ENCODE data around the gene ITPR2.
A peak's percentile ranks its signal among the peaks of the same experiment; 100 is the strongest.
"Not testable (repeated sequence)": the region's sequence is repeated elsewhere in the genome, so short reads cannot be mapped to it uniquely, and the experiment has no call there.

Gene ITPR2

DNA sequence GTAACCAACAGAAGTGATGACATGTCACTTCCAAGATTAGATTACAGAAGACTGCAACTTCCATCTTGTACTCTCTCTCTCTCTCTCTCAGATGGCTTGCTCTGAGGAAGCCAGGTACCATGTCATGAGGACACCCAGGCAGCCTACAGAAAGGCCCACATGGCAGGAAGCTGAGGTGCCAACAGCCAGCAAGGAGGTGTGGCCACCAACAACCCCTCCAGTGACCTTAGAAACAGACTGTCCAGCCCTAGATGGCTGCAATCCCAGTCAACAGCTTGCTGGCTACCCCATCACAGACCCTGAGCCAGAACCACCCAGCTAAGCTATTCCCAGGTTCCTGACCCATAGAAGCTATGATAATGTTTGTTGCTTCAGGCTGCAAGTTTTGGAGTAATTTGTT lies 178.4 kb downstream of the ITPR2 start:
- DNase-seq, result no peak

DNA sequence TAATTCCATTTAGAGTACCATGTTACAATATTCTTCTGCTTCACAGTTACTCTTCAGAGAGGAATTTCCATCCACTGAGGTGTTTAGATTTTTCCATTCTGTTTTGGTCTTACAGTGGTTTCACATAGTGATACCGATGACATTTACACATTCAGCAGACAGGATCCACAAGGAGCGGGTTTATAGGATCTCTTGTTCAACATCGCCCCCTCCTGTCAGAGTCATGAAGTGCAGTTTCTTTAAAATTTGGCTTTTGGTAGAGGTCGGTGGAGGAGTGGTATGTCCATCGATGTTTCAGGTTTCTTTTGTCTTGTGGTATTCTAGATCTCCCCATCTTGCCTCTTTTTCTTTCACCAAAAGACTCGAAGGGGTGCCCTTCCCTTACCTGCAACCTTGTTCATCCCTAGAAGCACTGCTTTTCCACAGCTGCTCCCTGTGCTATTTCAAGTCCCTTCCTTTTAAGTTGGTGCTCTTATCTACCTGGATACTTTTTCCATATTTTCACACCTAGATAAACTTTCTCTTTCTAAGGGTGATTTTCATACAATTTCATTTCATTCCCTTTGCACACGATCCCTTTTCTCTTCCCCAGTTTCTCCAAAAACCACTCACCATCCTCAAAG lies 181.3 kb downstream of the ITPR2 start:
- peak; percentile 9 for DNase-seq

DNA sequence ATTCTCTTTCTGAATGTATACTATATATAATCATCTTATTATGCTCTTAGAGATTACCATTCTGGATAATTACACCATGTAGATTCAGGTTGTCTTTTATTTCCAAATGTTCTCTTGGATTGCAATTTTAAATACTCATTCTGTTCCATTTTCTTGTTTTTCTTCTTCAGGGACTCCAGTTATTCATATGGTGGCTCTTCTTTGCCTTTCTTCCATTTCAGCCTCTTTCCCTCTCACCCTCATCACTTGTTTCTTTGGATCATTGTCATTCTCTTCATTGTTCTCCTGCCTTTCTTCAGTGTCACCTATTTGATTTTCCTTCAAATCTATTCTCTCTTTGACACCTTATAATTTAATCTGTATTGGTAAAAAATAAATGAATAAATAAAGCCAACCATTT lies 182.0 kb downstream of the ITPR2 start:
- no peak for DNase-seq

DNA sequence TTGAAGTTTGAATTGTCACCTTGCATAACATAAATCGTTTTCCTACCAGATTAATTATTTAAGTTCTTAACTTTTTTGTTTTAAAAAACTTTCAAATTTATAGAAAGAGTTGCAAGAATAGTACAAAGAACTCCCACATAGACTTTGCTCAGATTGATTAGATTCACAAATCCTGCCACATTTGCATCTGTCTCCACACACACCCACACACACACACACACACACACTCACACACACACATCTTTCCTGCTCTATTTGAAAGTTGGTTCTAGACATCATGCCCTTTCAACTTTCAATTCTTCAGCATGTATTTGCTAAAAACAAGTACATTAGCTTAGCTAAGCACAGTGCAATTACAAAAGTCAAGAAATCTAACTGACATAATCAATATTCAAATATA lies 184.0 kb downstream of the ITPR2 start:
- no peak for DNase-seq

DNA sequence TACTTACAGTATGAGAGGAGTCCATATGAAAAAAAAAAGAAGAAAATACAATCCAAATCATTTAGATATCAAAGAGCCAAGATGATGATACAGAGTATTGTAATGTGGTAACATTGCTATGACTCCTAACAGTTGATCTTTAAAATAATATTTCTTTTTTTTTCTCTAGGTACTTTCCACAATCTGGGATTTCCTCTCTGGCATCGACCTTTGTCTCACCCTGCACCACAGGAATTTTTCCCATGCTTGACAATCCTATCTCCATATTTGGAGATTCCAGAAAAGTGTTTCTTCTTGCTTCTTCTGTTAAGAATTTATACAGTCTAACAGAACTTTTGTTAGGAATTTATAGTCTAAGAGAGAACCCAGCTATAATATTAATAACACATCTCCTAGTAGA lies 184.4 kb downstream of the ITPR2 start:
- DNase-seq, result no peak

DNA sequence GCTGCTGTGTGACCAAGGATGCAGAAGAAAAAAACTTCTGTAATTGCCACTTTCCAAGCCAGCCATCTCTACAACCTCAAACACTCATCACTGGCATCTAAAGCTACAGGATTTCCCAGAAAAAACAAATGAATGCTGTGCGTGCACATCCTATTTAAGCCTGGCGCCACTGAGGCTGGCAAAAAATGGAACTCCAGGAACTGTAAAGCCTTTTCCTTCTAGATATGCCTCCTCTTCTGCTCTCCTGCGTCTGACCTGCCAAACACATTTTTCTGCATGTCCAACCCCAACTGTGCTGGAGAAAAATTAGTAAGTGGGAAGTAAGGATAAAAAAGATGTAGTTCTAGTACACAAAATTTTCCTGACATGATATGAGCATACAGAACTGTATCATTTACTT lies 184.9 kb downstream of the ITPR2 start:
- DNase-seq, result no peak

DNA sequence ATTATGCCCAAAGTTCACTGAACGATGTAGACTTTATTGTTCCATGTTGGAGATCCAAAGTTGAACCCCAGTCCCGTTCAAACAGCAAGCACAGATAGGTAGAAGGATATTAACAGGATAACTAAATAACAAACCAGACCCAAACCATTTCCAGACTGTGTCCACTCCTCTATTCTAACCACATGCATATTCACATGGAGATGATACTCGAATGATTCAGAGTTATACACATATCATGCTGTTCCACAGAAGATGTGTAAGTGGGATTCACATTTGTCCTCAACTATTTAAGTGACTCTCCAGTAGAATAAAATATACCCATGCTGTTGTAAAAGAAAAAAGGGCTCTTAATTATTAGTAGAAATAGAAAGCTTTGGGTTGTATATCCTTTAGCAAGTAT lies 185.9 kb downstream of the ITPR2 start:
- DNase-seq, result no peak

DNA sequence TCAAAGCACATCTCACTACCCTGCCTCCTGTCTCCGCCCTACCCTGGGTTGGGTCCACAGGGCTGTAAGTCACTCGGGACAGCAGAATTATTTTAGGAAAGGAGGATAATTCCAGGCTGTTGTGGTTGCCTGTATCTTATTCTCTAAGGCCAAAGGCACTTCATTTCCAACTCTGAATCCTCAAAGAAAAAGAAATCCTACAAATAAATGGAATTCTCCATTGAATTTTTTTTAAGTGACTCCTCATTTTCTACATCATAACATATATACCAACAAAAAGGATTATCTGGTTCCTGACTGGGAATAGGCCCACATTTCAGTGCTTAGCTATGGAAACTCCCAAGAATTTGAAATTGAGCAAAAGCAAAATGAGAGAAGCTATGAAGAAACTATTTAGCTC lies 186.4 kb downstream of the ITPR2 start:
- no peak for DNase-seq

DNA sequence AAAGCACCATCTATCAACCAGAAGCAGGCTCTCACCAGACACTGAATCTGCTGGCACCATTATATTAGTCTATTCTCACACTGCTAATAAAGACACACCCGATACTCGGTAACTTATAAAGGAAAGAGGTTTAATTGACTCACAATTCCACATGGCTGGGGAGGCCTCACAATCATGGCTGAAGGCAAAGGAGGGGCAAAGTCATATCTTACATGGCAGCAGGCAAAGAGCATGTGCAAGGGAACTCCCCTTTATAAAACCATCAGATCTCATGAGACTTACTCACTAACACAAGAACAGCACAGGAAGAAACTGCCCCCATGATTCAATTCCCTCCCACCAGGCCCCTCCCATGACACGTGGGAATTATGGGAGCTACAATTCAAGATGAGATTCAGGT lies 188.6 kb downstream of the ITPR2 start:
- DNase-seq, result not testable (repeated sequence)

DNA sequence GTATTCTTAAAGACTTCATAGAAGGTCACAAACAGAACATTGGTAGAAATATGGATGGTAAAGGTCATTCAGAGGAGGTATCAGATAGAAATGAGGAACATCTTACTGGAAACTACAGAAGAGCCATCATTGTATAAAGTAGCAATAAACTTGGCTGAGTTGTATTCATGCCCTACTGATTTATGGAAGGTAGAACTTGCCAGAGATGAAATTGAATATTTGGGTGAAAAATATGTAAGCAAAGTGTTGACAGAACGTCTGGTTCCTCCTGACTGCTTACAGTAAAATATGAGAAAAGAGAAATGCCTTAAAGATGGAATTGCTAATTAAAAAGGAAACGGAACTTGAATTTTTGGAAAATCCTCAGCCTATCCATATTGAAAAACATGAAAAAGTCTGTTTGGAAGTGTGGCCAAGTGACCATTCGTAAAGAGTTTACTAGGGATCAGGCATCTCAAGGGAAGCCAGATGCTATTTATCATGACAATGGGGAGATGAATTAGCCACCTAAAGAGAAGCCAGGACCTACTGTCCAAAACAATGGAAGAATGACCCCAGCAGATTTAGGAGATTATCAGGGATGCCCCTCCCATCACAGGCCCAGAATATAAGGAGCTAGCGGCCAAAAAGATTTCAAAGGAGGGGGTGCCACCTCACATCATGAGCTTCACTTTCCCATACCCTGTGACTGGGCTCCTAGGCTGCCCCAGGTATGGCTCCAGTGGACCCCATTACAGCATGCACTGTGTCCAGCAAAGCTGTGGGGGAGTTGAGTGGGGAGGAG lies 189.3 kb downstream of the ITPR2 start:
- no peak for DNase-seq

DNA sequence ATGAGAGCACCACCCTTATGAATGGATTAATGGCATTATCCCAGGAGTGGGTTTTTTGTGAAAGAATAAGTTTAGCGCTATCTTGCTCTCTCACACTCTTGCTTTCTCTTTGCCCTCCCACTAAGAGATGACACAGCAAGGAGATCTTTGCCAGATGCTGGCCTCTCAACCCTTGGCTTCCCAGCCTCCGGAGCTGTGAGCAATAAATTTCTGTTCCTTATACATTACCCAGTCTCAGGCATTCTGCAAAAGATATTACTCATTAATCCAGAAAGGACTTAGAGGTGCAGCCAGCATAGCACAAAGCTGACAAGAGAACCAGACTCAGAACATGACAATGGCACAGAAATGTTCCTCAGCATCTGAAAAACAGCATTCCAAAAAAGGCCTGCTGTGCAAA lies 190.6 kb downstream of the ITPR2 start:
- DNase-seq, result no peak

DNA sequence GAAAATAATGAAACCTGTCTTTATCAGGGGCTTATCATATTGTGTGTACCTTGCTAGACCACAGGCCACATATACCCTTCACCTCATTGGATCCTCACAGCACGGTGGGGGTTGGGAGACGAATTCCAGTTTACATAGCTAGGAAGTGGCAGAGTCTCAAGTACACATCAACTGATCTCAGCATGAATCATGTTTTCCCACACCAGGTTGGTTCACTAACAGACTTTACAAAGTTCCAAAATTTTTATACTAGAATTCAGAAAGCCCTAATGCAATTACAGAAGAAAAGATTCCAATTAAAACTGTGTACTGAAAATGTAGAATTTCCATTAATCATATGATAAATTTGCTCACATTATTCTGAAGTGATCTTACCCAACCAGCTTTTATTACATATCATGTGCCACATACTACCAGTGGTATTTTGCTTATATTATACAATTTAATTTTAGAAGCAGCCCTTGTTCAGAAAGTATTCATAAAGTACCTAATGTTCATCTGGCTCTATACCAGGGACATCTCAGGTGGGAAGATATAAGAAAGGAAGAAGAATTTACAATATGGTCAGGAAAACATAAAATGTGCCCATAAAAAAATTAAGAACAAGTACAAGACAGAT lies 196.2 kb downstream of the ITPR2 start:
- no peak for DNase-seq

DNA sequence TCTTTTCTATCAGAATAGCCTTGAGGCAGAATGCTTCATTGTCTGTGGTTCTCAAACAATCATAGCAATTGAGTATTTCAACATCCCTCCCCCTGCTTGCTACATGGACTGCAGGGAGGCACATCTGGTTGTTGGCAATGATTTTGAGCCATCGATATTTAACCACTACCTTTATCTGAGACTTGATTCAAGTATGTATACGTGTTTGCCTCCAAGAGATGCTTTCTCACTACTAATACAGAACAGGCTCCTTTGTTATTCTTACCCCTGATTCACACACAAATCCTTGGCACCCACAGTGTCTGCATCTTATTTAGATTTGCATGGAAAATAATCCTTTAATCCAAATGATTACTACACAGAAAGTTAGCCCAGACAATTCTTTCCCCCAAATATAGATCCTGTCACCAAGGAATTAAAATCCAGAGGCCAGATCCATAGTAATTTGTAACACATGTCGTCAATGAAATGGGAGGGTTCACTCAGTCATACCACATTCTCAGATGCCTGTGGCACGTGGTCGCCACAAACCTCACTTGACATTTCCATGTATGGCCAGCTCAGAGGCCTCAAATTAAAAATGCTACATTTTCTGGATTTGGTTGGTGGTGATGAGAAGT lies 199.3 kb downstream of the ITPR2 start:
- DNase-seq, result no peak

DNA sequence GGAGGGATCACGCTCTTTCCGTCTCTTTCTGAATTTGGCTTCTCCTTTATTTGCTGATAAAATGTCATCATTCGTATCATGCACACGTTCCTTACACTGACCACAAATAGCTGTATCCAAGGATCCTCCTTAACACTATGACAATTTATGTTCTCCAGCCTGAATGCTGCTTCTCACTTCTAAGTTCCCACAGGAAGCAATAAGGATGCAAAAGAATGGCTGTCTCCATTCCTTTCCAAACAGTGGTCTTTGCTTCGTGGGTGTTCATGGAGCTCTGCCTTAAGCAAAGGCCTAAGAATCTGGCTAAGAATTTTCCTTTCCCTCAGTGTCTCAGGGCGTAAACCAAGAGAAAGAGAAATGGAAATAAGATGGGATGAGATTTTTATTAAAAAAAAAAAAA lies 200.2 kb downstream of the ITPR2 start:
- DNase-seq, result no peak

DNA sequence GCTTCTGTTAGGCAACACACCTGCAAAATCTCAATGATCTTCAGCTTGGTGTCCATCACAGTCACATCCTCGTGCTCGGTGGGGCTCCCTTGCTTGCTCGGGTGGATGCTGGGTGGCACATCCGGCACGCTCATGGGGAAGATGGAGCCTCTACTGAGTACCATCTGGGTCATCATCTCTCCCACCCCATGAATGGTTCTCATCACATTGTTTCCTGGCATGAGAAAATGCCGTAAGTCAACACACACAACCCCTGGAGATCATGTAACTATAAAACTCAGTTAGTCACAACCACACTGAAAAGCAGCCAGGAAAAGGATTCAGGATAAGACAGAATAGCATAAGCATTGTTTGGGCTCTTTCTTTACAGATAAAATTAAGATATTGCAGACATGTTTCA lies 201.1 kb downstream of the ITPR2 start:
- no peak for DNase-seq

DNA sequence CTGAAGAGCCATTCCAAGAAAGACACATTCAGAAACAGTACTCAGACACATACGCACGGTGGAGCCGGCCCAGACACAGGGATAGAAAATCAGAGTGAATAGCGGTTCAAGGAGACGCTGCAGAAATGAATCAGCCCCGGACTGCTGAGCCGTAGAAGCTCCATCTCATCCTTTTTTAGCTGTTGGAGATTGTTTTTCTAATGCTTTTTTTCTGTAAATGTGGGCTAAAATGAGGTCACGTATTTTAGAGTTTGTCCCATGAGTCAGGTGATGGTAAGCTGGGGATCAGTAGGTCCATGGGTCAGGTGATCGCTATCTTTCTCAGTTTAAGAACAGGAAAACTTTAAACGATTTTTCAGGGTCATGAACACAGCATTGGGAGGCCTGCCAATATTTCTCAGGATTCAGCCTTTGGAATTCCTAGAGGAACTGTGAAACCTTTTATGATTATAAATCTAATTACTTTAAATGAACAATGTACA lies 202.4 kb downstream of the ITPR2 start:
- no peak for DNase-seq

DNA sequence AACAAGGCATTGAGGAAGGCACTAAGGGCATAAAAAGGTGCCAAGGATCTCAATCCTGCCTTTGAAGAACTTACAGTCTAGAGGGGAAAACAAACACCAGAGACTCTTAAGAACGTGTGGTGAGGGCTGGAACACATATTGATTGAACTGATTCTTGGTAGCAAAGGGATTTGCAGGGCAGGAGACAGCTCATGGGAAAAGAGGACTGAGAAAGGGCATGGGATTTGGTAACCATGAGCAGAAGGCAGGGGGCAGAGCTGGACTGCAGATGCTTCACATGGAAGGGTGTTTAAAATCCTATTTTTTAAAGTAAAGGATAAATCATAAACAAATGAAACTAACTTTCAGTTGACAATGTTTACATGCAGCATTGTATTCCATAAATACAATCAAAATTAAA lies 203.1 kb downstream of the ITPR2 start:
- no peak for DNase-seq

DNA sequence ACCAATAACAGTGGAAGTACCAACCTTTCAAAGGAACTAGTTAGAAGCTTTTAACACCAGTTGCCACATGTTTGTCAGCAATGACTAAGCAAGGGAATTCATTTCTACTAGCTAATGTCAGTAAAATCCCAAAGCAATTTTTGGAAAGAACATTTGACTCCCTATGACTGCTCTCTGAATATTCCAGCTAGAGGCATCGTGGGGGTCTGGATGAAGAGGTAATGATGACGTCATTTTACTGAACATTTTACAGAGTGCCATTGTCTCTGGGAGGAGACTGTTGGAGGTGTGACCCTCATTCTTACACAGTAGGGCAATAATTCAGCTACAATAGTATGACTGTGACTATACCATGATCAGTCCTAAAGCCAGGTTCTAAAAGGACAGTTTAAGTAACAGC lies 204.8 kb downstream of the ITPR2 start:
- DNase-seq, result no peak

DNA sequence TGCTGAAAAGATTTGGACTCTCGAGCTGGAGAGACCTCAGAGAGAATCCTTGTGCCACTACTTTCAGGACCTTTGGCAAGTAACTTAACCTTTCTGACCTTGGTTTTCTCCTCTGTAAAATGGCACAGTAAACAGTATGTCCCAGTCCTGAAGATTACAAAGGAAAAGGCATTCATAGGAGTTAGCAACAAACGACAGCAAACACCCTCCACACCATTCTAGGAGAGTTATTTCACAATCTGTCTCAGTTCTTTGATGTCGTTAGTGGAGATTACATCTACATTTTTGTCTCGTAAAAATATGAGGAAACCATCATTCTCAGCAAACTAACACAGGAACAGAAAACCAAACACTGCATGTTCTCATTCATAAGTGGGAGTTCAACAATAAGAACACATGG lies 205.7 kb downstream of the ITPR2 start:
- no peak for DNase-seq

DNA sequence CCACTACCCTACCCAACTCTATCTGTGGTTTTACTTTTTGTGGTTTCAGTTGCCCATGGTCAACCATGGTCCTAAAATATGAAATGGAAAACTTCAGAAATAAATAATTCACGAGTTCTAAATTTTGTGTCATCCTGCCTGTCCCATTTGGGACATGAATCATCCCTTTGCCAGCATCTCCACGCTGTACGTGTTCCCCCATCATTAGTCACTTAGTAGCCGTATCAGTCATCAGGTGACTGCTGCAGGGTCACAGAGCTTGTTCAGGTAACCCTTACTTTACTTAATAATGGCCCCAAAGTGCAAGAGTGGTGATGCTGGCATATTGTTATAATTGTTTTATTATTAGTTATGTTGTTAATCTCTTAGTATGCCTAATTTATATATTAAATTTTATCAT lies 209.9 kb downstream of the ITPR2 start:
- DNase-seq, result no peak

DNA sequence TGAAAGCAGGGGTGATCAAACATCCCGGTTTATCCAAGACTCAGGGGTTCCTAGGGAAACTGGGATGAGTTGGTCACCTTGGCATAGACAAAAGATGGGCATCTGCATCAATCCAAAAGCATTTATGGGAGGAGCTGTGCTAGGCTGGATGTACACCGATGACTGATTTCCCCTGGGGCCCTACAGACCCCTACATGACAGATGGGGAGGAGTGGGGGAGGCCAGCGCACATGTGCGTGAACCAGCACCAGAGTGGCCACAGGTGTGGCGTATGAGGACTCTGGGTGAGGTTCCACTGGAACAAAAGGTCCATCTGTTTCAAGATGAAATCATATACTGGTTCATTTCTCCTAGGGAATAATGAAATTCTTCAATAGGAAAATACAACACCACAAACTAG lies 210.4 kb downstream of the ITPR2 start:
- no peak for DNase-seq

DNA sequence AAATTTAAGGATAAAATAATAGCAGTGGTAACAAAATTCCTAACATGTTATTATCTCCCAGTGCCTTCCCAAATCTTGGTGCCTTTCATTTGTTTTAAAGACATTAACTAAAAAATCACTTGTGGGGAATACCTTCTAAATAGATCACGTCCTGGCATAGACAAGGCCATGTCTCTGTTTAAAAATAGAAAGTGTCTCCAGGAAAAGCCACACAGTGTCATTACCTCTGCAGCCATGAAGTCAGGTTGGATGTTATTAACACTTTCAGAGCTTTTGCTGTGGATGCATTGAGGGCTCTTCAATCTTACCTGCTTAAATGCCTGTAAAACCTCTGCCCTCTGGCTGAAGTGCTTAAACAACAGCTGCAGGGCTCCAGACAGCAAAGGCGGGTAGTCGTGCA lies 211.1 kb downstream of the ITPR2 start:
- DNase-seq, result no peak

DNA sequence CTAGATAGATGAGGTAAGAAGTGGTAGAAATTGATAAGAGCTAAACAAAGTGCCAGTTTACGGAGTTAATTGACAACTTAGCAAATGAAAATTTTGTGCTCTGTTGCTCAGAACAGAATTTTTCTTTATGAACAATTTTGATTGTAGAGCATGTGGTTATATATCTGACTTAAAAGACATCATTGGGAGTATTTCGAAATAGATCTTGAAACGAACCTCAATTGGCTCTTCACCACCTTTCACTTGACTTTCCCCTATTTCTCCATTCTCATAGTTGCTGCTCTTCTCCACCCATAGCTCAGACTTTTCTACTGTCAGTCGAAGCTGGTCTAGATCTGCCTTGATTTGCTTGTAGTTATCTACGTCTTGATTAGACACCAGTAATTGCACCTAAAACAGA lies 212.1 kb downstream of the ITPR2 start:
- DNase-seq, result no peak

DNA sequence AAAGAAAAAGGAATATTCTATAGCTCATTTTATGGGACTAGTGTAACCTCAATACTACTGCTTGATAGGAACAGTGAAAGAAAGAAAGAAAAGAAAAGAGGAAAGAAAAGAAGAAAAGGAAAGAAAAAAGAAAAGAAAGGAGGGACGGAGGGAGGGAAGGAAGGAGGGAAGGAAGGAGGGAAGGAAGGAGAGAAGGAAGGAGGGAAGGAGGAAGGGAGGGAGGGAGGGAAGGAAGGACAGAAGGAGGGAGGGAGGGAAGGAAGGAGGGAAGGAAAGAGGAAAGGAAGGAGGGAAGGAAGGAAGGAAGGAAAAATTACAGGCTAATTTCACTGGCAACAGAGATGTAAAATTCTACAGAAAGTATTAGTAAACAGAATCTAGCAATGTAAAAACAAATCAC lies 215.5 kb downstream of the ITPR2 start:
- no peak for DNase-seq

Data from activated naive CD4-positive, alpha-beta T cell treated with Interleukin-2 at 50 U/mL for 16 hours (primary cell).